SK-MEL-5 (cell line): Measurements from ENCODE around the gene TRAF2. TPM values are rescaled to one million over a fixed set of nuclear protein-coding genes. Genes with fewer than 3 reads are reported as not detected.

Source experiments
- DNase-seq: peaks from one replicate; pipeline ENCODE4 v3.0.0-alpha.2; 2016; ENCODE audit warnings: low read depth, low spot score
- in situ Hi-C: cut with HindIII; loops from 2 replicates; pipeline ENCODE4 v1.10.0; 2016; ENCODE audit warnings: low sequenced_read_pairs, high pct_unique_total_duplicates, low pct_unique_long_range_greater_than_20kb
- total RNA-seq: library from RNA; depleted of rRNA; stranded (reverse); fragments of >200 nt; shearing (Covaris generic); gene quantifications from 2 replicates; pipeline ENCODE4 v1.2.3, GENCODE V29; 2014

The TRAF2 gene
- total RNA-seq, 1 experiment from 2014 or later: 16.4 TPM

DNA sequence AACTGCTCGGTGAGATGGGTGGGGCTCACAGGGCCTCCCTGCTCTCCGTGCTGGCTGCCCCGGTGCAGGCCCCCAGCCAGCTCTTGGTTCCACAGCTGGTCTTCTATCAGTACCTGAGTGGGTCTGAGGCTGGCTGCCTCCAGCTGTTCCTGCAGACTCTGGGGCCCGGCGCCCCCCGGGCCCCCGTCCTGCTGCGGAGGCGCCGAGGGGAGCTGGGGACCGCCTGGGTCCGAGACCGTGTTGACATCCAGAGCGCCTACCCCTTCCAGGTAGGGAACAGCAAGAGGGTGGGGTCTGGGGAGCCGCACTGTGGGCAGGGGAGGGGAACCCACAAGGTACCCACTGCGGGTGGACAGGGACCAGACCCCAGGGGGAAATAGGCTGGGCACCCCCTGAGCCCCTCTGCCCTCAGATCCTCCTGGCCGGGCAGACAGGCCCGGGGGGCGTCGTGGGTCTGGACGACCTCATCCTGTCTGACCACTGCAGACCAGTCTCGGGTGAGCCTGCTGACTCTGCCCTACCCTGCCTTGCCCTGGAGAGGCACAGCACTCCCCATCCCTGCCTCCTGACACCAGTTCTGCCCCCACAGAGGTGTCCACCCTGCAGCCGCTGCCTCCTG lies 31.4 kb upstream of the TRAF2 start:
- in situ Hi-C loops: no loop called here
- DNase-seq: no peak

DNA sequence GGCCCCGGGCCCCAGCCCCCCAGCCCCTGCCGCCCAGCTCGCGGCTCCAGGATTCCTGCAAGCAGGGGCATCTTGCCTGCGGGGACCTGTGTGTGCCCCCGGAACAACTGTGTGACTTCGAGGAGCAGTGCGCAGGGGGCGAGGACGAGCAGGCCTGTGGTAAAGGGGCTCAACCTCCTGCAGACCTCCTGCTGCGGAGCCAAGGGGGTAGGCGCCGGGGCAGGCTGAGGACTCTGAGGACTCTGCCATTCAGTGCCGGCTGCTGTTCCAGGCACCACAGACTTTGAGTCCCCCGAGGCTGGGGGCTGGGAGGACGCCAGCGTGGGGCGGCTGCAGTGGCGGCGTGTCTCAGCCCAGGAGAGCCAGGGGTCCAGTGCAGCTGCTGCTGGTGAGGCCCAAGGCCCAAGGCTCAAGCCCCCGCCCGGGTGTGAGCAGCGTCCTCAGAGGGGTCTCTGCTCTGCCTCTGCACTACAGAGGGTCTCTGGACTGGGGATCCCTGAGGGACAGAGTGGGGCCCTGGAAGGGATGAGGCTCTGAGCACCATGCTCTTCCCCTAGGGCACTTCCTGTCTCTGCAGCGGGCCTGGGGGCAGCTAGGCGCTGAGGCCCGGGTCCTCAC lies 30.7 kb upstream of the TRAF2 start:
- in situ Hi-C loops: no loop called here
- DNase-seq: no peak

DNA sequence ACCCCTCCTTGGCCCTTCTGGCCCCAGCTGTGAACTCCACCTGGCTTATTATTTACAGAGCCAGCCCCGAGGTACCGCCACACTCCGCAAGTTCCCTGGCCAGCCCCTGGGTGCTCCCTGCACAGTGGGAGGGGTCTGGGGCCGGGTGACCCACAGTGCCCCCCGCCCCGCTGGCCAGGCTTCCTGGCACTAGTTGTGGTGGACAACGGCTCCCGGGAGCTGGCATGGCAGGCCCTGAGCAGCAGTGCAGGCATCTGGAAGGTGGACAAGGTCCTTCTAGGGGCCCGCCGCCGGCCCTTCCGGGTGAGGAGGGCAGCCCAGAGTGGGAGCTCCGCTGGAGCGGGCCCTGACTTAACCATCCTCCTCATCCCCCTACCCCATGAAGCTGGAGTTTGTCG lies 30.2 kb upstream of the TRAF2 start:
- no peak for DNase-seq
- in situ Hi-C loops: no loop called here

DNA sequence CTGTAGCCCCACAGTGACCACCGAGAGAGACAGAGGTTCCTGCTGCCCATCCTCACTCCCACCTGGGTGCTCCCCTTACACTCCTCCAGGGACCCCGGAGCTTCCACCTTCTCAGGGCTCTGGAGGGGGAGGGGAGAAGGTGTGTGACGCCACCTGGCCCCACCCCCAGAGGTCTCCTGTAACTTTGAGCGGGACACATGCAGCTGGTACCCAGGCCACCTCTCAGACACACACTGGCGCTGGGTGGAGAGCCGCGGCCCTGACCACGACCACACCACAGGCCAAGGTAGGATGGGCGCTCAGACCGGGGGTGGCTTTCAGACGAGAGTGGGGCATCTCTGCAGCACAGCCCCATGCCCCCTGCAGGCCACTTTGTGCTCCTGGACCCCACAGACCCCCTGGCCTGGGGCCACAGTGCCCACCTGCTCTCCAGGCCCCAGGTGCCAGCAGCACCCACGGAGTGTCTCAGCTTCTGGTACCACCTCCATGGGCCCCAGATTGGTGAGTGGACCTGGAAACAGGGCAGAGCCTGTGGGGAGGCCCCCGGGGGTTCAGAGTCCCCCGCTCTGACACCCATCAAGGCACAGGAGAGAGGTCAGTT lies 29.7 kb upstream of the TRAF2 start:
- no peak for DNase-seq
- in situ Hi-C loops: no loop called here

DNA sequence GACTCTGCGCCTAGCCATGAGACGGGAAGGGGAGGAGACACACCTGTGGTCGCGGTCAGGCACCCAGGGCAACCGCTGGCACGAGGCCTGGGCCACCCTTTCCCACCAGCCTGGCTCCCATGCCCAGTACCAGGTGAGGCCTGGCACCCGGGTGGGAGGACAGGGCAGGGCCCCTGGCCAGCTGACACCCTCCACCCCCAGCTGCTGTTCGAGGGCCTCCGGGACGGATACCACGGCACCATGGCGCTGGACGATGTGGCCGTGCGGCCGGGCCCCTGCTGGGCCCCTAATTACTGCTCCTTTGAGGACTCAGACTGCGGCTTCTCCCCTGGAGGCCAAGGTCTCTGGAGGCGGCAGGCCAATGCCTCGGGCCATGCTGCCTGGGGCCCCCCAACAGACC lies 29.1 kb upstream of the TRAF2 start:
- no peak for DNase-seq

DNA sequence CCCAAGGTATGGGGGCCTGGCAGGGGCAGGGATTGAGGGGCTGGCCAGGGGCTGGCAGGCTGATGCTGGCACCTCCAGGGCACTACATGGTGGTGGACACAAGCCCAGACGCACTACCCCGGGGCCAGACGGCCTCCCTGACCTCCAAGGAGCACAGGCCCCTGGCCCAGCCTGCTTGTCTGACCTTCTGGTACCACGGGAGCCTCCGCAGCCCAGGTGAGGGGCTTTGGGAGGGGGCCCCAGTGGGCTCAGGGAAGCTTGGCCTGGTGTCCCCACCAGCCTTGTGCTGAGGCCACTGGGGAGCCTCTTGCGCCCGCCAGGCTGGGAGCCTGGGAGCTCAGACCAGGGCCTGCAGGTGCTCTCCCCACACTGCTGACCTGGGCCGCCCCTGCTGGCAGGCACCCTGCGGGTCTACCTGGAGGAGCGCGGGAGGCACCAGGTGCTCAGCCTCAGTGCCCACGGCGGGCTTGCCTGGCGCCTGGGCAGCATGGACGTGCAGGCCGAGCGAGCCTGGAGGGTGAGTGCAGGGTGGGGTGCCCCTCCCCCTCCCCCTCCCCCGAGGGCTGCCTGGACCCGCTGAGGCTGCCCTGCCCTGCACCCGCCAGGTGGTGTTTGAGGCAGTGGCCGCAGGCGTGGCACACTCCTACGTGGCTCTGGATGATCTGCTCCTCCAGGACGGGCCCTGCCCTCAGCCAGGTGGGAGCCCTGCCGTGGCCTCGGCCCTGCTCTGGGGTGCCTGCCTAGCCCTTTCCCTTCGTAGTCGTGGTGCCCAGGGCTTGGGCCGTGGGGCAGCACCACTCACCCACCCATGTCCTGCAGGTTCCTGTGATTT lies 28.5 kb upstream of the TRAF2 start:
- in situ Hi-C loops: no loop called here
- DNase-seq: no peak

More for the DNA sequence above, 29.1 kb upstream of the TRAF2 start:
- in situ Hi-C loops: no loop called here

DNA sequence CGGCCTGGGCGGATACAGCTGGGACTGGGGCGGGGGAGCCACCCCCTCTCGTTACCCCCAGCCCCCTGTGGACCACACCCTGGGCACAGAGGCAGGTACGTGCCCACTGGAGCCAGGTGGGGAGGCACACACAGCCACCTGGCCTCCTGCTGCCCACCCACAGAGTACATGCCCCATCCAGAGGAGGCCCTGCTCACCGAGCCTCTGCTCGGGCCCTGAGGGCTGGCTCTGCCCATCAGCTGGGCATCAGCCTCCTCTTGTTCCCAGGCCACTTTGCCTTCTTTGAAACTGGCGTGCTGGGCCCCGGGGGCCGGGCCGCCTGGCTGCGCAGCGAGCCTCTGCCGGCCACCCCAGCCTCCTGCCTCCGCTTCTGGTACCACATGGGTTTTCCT lies 27.9 kb upstream of the TRAF2 start:
- DNase-seq: no peak
- in situ Hi-C loops: no loop called here

DNA sequence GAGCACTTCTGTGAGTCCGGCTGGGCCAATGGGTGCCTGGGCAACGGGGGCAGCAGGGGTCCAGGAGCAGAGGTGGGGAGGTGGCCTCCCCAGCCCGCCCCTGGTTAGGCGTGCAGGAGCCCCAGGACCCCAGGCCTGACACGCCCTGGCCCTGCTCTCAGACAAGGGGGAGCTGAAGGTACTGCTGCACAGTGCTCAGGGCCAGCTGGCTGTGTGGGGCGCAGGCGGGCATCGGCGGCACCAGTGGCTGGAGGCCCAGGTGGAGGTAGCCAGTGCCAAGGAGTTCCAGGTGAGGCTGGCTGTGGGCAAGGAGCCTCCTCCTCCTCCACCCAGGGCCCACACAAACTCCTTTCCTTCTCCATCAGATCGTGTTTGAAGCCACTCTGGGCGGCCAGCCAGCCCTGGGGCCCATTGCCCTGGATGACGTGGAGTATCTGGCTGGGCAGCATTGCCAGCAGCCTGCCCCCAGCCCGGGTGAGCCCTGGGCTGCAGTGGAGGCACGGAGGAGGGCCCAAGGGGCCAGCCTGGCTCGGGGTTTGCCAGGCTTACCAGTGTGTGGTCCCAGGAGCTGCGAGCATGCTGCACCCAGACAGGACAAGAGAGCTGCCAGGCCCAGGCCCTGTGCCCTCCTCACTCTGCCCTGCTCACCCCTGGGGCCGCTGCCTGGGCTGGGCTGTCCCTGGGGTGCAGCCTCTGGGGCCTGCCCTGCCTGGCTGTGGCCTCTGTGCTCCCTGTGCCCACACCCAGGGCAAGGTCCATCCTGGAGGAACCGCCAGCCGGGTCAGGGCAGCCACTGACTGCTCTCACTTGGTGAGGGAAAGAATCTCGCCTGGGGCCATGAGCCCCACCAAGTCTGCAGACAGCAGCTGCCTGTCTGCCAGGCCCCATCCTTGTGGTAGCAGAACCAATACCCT lies 27.2 kb upstream of the TRAF2 start:
- no peak for DNase-seq
- in situ Hi-C loops: no loop called here

DNA sequence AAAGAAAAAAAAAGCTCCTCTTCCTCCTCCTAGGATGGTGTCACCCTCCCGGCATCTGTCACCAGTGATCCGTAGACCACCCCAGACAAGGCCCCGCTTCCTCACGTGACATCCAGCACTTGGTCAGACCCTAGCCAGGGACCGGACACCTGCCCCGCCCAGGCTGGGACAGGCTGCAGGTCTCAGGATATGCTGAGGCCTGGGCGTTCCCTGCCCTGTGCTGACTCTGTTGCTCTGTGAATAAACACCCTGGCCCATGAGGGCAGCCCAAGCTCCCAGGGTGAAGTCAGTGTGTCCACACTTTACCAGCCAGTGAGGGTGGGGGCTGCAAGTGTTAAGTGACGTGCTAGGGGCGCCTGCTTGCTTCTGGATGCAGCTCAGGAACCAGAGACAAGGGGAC lies 25.8 kb upstream of the TRAF2 start:
- DNase-seq: no peak
- in situ Hi-C loops: no loop called here

DNA sequence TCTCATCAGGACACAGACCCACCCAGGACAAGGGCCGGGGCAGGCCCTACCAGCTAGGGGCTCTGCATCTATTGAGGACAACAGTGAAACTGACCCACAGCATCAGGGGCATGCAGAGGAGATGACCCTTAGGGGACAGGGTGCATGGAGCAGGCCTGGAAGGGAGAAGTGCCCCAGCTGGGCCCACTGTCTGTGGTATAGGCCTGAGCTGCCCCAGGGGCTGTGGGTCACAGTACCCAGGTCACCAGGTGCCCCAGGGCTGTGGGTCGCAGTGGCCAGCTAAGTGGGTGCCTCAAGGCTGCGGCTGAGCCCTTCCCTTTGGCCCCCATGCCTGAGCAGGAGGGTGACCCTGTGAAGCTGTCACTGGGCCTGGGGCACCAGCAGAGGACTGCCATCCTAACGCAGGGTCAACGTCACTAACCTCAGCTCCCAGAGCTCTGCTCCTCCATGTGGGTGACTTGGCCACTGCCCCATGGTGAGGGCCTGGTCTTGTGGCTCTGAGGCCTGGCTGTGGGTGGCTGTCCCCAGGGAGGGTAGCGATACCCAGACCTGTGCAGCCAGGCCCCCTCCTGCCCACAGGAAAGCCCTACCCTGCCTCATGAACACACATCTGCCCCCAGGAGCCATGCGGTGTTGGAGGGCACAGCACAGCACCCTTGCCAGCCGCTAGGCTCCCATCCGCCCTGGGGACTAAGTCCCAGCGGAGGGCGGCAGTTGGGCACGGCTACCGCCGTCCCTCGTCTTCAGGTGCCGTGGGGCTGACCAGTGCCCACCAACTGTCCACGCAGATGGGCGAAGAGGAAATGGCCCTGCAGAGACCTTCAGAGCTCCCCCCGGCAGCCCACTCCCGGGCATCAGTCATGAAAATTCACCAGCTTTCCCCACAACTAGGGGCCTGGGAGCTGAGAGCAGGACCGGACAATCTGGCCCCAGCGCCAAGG lies 25.1 kb upstream of the TRAF2 start:
- no peak for DNase-seq
- in situ Hi-C loops: no loop called here

DNA sequence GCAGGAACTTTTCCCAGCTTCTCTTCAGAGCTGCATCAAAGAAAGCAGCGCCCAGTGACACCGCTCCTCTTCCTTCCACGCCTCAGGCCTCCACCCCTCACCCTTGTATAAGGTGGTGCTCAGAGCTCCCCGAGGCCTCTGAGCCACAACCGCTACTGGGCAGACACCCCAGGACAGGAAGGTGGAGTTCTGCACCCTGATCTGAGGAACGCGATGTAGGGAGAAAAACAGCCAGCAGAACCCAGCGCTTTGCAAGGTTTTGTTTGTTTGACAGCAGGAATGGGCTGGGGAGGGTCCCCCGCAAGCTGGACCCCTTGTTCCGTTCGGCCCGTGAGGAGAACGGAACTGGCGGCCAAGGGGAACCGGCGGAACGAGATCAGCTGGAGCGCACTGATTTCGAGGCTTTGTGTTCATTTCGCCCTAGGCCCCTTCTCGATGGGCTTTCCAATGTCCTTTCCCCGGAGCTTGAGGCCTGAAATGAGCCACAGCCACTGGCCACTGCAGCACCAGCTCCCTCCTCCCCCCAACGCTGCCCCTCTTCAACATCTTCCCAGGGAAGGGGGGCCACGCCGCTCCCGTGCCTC lies 24.4 kb upstream of the TRAF2 start:
- DNase-seq: no peak
- in situ Hi-C loops: no loop called here

DNA sequence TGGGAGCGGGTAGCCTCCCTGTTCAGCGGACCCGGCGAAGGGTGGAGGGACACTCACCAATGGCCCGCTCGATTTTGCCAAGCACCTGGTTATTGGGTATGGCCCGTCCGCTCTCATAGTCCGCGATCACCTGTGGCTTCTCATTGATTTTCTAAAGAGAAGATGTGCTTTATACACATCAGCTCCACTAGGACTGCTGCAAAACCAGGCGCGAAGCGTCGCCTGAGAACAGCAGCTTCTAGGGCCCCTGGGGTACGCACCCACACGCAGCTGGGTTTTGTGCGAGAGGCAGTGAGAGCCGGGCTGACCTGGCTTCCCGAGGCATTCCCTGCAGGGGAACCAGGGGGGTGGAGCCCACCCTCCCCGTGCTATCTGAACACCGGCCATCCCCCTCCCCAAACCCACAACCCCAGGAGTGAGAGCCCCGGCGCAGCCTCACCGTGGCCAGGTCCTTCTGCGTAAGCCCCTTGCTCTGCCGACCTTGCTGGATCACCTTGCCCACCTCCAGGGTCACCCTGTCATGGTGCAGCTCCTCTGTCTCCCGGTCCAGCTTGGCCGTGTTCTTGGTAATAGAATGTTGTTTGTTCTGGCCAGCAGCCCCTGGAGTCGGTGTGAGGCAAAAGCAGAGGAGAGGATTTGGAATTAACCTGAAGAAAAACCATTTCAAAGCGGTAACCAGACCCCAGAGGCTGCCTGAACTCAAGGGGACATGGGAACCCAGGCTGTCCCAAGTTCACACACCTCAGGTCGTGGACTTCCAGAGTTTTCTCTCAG lies 23.3 kb upstream of the TRAF2 start:
- no peak for DNase-seq
- in situ Hi-C loops: no loop called here

DNA sequence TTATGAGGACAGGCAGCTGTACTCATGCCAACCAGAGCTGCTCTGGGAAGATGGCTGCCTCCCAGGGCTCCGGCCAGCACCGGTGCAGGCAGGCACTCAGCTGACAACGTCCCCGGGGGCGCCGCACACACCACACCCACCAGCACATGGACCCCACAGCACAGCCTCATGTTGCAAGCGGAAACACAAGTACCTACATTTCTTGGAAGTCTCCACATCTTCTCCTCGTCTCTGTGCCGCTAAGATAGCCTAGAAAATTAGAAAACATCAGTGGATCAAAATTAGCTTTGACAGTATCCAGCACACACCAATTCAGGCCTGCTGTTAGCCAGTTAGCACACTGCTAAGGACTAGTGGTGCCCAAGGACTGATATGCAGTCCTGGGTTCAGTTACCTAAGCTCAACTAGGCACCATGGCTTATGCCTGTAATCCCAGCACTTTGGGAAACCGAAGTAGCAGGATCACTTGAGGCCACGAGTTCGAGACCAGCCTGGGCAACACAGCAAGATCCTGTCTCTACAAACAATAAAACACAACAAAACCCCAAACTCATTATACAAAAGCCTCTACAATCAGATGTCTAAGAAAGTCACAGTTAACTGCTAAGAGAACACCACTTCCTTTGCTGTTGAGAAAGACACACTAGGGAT lies 22.6 kb upstream of the TRAF2 start:
- no peak for DNase-seq
- in situ Hi-C loops: no loop called here

DNA sequence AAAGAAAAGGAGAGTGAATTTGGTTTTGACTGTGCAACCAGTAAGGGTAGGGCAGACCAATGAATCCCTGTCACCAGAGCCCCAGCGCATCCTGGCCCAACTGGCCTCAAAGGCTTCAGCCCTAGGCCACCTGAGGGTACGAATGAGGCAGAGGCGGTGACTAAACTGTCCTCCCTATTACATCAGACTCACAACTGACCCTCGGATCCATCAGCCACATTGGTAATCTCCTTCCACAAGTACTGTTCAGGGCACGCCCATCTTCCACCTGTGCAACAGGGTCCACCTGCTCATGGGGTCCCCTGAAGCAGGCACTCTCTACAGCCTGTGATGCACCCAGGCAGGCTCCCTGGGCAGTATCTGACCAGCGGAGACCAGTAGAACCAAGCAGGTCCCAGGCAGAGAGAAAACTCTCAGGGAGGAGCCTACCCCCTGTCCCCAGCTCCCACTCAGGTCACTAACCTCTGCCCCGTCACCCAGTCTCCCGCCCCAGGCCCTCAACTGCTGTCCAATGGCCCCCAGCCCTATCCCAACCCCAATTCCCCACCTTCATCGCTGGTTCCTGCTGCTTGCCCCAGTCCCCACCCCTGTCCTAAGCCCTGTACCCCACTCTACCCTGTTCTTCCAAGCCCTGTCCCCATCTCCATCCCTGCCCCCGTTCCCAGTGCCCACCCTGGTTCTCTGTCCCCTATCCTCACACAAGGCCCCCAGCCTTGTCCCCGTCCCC lies 21.1 kb upstream of the TRAF2 start:
- in situ Hi-C loops: no loop called here
- no peak for DNase-seq

DNA sequence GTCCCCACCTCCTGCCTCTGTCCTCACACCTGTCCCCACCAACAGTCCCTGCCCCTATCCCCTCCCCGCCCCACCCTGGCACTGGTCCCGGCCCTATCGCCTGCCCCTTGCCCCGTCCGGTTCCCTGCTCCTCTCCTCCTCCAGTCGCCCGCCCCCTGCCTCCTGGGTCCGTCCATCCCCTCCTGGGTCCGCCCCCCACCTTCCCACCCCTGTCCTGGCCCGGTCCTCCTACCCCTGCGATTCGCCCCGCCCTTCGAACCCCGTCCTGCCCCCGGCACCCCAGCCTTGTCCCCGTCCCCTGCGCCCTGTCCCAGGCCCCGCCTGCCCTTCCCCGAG lies 20.6 kb upstream of the TRAF2 start:
- in situ Hi-C loops: no loop called here
- no peak for DNase-seq
